Medulla oblongata (tissue), 1 donor: ENCODE measurements around the gene LRRFIP1.

Experiments
- DNase-seq: peaks from one replicate; pipeline ENCODE4 v3.0.0-alpha.2; 2015; ENCODE audit errors: extremely low spot score

The LRRFIP1 gene

DNA sequence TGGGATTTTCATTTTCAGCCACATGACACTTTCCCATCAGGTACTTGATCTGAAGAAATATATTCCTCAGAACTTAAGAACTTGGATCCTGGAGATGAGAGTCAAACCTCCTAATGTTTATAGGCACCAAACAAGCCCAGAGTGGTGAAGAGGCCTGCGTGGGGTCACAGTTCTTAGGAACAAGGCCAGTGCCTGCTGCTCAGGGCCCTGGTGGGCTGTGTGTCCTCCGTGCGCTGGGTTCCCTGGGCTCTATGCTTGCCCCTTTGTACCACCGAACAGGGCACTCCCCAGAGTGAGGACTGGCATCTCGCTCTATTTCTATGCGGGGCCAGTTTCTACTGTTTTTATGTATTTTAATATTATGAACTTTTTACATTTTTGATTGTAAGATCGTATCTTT, 95.2 kb downstream of the LRRFIP1 start:
- DNase-seq: no peak

- no peak for DNase-seq
Observed at GRCh38 chr2:237723023-237723422, 95.6 kb downstream of the LRRFIP1 start.

GRCh38 chr2:237723602-237724001, 96.2 kb downstream of the LRRFIP1 start:
- no peak for DNase-seq

DNA sequence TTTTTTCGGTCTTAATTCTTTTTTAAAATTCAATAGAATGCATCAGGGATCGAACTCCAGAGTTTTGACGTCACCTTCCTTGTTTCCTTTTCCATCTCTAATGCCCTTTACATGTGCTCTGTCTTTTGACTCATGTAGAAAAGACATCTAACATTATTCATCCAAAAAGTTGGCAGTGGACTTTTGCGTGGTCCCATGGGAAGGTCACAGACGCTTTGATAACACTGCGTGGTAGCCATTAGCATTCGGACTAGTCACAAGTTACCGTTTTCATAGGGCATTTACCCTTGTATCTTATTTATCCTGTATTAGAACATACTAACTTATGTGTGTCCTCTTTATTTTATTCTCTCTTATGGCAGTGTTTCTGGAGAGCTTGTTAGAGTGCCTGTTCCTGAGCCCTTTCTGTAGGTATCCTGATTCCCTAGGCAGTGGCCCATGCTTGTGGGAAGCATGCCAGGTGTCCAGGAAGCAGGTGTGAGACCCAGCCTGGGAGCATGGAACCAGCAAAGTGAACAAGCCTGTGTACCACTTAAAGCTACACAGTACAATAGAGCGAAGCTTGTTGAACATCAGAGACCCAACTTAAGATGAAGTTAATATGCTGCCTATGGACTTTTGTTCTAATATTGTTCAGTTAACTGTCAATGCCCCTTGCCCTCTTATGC, 97.6 kb downstream of the LRRFIP1 start:
- no peak for DNase-seq

GRCh38 chr2:237725661-237726060, 98.3 kb downstream of the LRRFIP1 start:
- DNase-seq: no peak

DNA sequence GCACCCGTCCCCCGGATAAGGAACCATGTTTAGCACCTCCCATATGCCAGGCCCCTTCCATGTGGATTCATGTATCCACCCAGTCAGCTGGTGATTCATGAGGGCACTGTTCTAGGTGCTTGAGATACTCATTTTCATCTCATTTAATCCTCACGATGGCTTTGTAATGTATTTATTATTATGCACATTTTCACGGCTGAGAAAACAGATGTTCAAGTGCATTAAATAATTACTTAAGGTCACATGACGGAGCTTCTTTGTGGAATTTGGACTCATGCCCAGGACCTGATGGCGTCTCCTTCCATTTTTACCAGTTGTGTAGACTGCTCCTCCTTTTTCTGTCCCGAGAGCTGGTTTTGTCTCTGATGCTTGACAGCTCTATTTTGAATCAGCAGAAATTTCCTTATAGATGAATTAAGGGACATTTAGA, 99.0 kb downstream of the LRRFIP1 start:
- no peak for DNase-seq

DNA sequence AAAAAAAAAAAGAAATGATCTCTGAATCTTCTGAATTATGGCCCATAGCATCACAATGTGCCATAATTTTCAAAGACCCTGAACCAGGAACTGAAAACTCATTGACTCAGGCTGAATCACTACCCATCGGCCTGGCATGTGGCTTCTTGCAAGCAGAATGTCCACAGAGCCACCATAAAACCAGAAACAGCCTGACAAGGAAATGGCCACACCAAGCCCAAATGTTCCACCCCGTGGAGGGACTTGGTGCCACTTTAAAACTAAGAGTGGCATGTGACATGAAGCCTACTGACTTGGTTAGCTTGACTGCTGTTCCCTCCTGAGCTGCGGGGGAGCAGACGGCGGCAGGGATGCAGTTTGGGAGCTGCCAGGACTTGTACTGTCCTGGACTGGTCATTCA, 100.0 kb downstream of the LRRFIP1 start:
- DNase-seq: no peak

- DNase-seq: no peak
Observed at GRCh38 chr2:237729681-237730475, 102.5 kb downstream of the LRRFIP1 start.

DNA sequence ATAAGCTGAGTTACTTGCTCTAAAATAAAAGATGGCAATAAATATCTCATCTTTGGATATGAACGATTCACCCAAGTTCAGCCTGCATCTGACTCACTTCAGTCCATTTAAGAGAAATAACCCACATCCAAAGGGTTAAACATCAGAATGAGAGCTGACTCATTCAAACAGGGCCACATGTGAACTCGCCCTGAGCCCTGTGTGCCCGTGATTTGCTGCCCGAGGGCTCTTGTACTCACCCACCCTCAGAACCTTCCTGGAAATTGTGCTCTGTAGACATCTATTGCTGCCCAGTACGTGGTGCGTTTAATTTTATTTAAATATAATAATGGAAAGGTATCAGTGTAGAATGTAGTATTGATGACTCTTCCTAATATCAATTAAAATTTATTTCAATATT, 104.3 kb downstream of the LRRFIP1 start:
- DNase-seq: no peak

DNA sequence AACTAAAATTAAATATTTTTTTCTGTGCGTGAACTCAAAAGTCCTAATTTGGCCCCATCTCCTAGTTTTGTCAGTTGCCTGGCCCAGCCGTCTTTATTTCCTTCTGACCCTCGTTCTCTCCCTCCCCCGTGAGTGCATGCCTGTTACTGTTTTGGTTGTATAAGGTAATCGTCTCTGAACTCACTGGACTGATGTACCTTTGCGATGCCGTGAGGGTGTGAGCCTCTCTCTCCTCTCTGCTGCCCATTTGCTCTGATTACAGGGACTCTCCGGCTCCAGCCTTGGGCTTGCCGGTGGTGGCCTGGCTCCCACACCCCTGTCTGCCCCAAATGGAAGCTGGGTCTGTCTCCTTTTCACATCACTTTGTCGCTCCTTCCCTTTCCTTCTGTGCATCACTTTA, 104.7 kb downstream of the LRRFIP1 start:
- DNase-seq: no peak

- peak; percentile 50 for DNase-seq
Observed at GRCh38 chr2:237732790-237733381, 105.5 kb downstream of the LRRFIP1 start.

DNA sequence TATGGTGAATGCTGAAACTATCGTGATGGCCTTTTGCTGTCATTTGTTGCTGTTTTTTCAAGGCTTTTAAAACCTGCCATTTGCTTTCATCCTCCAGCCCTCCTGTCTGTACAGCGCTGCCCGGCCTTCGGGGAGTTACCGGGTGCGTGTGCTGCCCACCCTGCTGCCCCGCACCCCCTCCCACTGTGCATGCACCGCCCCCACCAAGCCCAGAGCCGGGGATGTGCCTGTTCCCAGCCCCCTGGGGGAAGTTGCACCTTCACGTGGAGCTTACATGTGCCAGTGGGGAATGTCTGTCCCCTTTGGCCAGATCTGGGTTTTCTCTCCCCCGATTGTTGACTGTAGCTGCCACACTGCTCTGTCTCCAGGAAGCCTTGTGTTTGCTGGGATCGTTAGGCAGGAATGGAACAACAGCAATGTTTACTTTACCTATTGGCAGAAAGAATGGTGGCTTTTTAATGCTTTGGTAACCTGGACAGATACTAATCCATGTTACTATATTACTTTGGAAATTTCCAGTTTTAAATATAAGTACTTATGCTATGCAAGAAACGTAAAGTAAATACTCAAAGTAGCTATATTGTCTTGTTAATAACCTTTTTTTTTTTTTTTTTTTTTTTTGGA, 106.4 kb downstream of the LRRFIP1 start:
- no peak for DNase-seq

DNA sequence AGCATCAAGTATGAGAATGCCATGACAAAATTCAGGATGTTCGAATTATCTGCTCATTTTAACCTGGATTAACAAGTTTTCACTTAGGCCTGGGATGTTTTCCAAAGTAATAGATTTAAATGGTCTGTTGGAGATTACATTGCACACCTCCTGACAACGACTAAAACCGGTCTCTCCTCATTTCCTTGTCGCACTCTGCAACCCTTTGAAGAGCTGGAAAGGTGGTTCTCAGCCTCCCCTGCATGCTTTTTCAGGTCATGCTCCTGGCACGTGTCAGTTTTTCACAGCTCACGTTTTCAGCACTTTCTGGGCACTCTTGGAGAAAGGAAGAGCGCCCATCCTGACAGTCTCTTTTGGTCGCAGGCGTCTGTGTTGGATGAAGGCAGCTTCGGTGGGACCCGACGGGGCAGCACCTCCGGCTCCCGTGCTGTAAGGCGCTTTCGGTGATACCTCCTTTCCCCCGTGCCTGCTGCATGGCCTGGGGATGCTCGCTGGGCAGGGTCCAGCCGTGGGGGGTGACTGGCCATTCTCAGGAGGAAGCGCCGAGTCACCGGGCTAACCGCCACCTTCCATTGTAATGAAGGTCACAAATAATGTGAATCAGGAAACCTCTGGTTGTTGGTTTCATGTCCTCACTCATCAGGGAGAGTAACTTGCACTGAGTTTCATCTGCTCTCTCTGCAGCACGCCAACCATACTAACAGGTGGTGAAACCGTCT, 107.7 kb downstream of the LRRFIP1 start:
- DNase-seq: no peak

GRCh38 chr2:237735798-237736197, 108.4 kb downstream of the LRRFIP1 start:
- DNase-seq: no peak

DNA sequence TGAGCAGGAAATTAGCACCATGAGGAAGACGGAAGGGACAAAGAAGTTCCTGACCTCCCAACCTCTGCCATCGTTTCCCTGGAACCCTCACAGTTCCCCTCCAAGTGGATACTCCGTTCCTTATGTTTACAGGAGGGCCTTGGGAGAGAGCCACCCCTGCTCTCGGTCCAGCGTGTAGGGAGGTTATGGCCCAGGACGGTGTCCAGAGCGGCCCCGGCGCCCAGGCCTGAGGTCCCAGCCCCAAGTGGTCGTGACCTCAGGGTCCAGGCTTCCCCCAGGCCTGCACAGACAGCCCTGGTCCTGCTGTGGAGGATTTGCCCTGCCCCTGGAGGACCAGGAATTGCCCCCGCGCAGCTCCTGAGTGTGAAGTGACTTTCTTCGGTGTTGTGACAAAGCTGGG, 109.4 kb downstream of the LRRFIP1 start:
- no peak for DNase-seq

- DNase-seq: no peak
Observed at GRCh38 chr2:237737196-237737865, 109.9 kb downstream of the LRRFIP1 start.

DNA sequence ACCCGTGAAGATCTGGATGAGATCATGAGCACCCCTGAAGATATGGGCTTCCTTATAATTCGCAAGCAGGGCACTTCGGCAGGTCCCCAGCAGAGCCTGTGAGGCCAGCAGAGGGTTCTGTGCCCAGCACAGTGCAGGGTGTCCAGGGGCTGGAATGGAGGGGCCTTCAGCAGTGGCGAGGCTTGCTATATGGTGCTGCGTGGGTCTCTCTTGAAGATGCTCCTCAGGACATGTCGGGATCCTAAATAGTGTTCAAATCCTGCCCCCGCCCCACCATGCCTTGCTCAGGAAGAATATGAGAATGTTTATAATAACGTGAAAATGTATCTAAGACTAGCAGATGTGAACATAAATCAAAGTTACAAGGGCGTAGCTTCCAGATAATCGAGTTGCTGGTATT, 110.9 kb downstream of the LRRFIP1 start:
- no peak for DNase-seq

DNA sequence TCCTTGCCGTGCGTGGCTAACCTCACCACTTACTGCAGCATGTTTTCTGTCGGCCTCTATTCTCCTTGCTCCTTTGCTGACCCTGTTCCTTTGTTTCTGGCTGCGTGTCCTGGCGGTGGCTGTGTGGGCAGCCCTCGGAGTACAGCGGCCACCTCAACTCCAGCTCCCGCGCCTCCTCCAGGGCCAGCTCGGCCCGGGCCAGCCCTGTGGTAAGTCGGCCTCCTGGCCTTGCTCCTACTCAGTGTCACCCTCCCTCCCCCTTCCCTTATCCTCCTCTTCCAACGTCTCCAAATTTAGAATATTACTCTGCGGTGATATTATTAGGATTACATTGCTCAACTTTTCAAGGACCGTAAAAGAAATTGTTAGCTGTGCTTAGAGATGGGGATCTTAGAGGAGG, 111.7 kb downstream of the LRRFIP1 start:
- no peak for DNase-seq

DNA sequence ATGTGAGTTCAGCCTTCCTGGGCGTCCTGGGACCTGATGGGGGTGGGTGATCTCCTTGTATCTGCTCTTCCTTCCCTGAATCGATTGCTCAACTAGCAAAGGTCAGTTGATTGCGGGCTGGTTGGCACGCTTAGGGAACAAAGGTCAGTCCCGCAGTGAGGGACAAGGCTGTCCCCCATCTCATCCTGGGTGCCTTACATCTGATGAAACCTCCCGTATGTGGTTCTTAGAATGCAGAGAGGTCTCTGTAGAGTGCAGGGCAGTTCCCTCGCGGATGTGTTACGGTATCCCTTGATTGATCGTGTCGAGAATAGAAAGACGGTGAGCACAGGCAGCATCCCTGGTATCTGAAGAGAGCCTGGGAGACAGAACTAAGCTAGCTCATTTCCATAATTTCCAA, 114.8 kb downstream of the LRRFIP1 start:
- no peak for DNase-seq

- DNase-seq: no peak
Observed at GRCh38 chr2:237742614-237743013, 115.2 kb downstream of the LRRFIP1 start.

DNA sequence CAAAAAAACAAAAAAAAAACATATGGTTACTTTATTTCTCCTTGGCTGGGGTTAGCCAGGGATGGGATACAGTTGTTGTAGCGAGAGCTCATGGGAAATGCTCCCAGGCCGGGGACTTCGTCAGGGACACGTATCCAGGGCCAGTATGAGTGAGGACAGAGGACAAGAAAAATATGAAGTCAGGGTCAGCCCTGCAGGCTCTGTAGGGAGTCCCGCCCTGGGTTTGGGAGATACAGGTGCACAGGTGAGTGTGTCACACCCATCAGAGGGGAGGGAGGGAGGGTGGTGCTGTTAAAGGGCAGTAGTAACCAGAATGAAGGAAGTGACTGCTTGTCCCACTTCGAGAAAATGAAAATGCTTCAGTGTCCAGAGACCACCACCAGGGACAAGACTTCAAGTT, 115.6 kb downstream of the LRRFIP1 start:
- no peak for DNase-seq
